KMS-11 (cell line): Measurements from ENCODE around the gene CACNA1E.

Experiments used
- H2AFZ ChIP-seq: fragments of 200-600 bp; sonication (generic); 2 replicates; pipeline ENCODE4 v1.6.1; 2016; ENCODE audit warnings: antibody characterized with exemption, mixed run types, low read depth
- H3K27ac ChIP-seq: fragments of 200-600 bp; sonication (generic); 2 replicates; pipeline ENCODE4 v1.6.1; 2016; ENCODE audit warnings: mild to moderate bottlenecking, mixed run types
- H3K27me3 ChIP-seq: fragments of 200-600 bp; sonication (generic); 2 replicates; pipeline ENCODE4 v1.6.1; 2017; ENCODE audit warnings: mild to moderate bottlenecking, low read depth, mixed run types, moderate library complexity; ENCODE audit not compliant: insufficient read depth
- H3K36me3 ChIP-seq: fragments of 200-600 bp; sonication (generic); 2 replicates; pipeline ENCODE4 v1.6.1; 2017; ENCODE audit warnings: mild to moderate bottlenecking, mixed run types; ENCODE audit not compliant: insufficient read depth
- H3K4me1 ChIP-seq: fragments of 200-600 bp; sonication (generic); 2 replicates; pipeline ENCODE4 v1.6.1; 2016; ENCODE audit warnings: mild to moderate bottlenecking, low read depth, mixed run types; ENCODE audit not compliant: poor library complexity, severe bottlenecking
- H3K4me2 ChIP-seq: fragments of 200-600 bp; sonication (generic); 2 replicates; pipeline ENCODE4 v1.7.0; 2016; ENCODE audit warnings: mild to moderate bottlenecking, mixed run types
- H3K4me3 ChIP-seq: fragments of 200-600 bp; sonication (generic); IDR thresholded peaks from 2 replicates; pipeline ENCODE4 v1.6.1; 2017; ENCODE audit warnings: low read depth, low read length, mixed read lengths; ENCODE audit not compliant: insufficient read depth
- H3K79me2 ChIP-seq: fragments of 200-600 bp; sonication (generic); 2 replicates; pipeline ENCODE4 v1.6.1; 2016; ENCODE audit warnings: low read depth, mixed run types; ENCODE audit not compliant: insufficient read depth
- H3K9ac ChIP-seq: fragments of 200-600 bp; sonication (generic); 2 replicates; pipeline ENCODE4 v1.6.1; 2016; ENCODE audit warnings: mild to moderate bottlenecking, mixed run types
- H4K20me1 ChIP-seq: fragments of 200-600 bp; sonication (generic); 2 replicates; pipeline ENCODE4 v1.6.1; 2016; ENCODE audit warnings: mild to moderate bottlenecking, mixed run types; ENCODE audit not compliant: insufficient read depth
- CTCF ChIP-seq: fragments of 200-600 bp; sonication (generic); conservative IDR thresholded peaks from 2 replicates; pipeline ENCODE4 v1.6.1; 2017; ENCODE audit warnings: low read depth, mild to moderate bottlenecking, antibody characterized with exemption, low read length, moderate library complexity, mixed read lengths

The CACNA1E gene

GRCh38 chr1:181794332-181794731 lies 311.0 kb downstream of the CACNA1E start:
- TF ChIP-seq CTCF = no peak
- no peak overlapping the region for H3K4me3 ChIP-seq
- H3K9ac ChIP-seq = no peak overlapping the region
- H3K27me3 ChIP-seq = no peaks in the 10 kb centered on the region
- no peaks in the 10 kb centered on the region for H3K79me2 ChIP-seq
- H3K27ac ChIP-seq = no peak overlapping the region
- no peak overlapping the region for H2AFZ ChIP-seq
- H4K20me1 ChIP-seq = no peaks in the 10 kb centered on the region
- no peak overlapping the region for H3K4me2 ChIP-seq
- no peaks in the 10 kb centered on the region for H3K4me1 ChIP-seq
- no peaks in the 10 kb centered on the region for H3K36me3 ChIP-seq

GRCh38 chr1:181798191-181798926 lies 315.0 kb downstream of the CACNA1E start:
- no peak overlapping the region for H3K4me2 ChIP-seq
- H3K36me3 ChIP-seq = no peaks in the 10 kb centered on the region
- H3K4me1 ChIP-seq = no peaks in the 10 kb centered on the region
- H3K27ac ChIP-seq = no peak overlapping the region
- no peak for TF ChIP-seq CTCF
- H2AFZ ChIP-seq = no peak overlapping the region
- H3K27me3 ChIP-seq = no peaks in the 10 kb centered on the region
- no peaks in the 10 kb centered on the region for H4K20me1 ChIP-seq
- no peak overlapping the region for H3K9ac ChIP-seq
- H3K4me3 ChIP-seq = no peak overlapping the region
- no peaks in the 10 kb centered on the region for H3K79me2 ChIP-seq

- H2AFZ ChIP-seq = no peak overlapping the region
- H3K9ac ChIP-seq = no peak overlapping the region
- H3K79me2 ChIP-seq = no peaks in the 10 kb centered on the region
- H3K4me2 ChIP-seq = no peak overlapping the region
- no peaks in the 10 kb centered on the region for H4K20me1 ChIP-seq
- no peaks in the 10 kb centered on the region for H3K36me3 ChIP-seq
- H3K4me1 ChIP-seq = no peaks in the 10 kb centered on the region
- TF ChIP-seq CTCF = no peak
- H3K27me3 ChIP-seq = no peaks in the 10 kb centered on the region
- H3K27ac ChIP-seq = no peak overlapping the region
- no peak overlapping the region for H3K4me3 ChIP-seq
These were observed 318.3 kb downstream of the CACNA1E start for GRCh38 chr1:181801617-181802016.

GRCh38 chr1:181802466-181802865 lies 319.1 kb downstream of the CACNA1E start:
- Histone ChIP-seq H3K36me3 (no peaks in the 10 kb centered on the region), H3K4me3 (no peak overlapping the region), H3K9ac (no peak overlapping the region), H3K4me1 (no peaks in the 10 kb centered on the region), H3K4me2 (no peak overlapping the region), H4K20me1 (no peaks in the 10 kb centered on the region), H3K27ac (no peak overlapping the region), H3K79me2 (no peaks in the 10 kb centered on the region), H3K27me3 (no peaks in the 10 kb centered on the region), H2AFZ (no peak overlapping the region)
- TF ChIP-seq CTCF = no peak
